ENCODE results near the gene TBL1X. TPM values are rescaled to one million over a fixed set of nuclear protein-coding genes. Genes with fewer than 3 reads are reported as not detected.
"Not testable (repeated sequence)": the region's sequence is repeated elsewhere in the genome, so short reads cannot be mapped to it uniquely, and the experiment has no call there.

The TBL1X gene
- polyA plus RNA-seq, 1 donor (not counting 4 experiments of a cell fraction or from before 2014, with no cell fraction given): 2.2 TPM

- H3K36me3 ChIP-seq (ENCODE audit: control insufficient read depth in 2 of 2, extremely low read depth in 1 of 2, insufficient read depth in 2 of 2, low read length in 2 of 2): no peaks in the 10 kb centered on the region
- no peak overlapping the region for H2AFZ ChIP-seq (ENCODE audit: control insufficient read depth, low read length)
- dilution Hi-C loops (cut with MboI; ENCODE audit: extremely low pct_ligation_motif_present, low sequenced_read_pairs): no loop called here
- peaks cover 4% of the 10 kb centered on the region for H3K4me1 ChIP-seq (ENCODE audit: control insufficient read depth, extremely low read depth, insufficient read depth, low read length)
- no peaks in the 10 kb centered on the region for H3K27me3 ChIP-seq (ENCODE audit: control insufficient read depth, extremely low read depth, insufficient read depth, low read length)
- H3K9me1 ChIP-seq (ENCODE audit: control insufficient read depth, extremely low read depth, insufficient read depth, low read length): no peaks in the 10 kb centered on the region
- H3K27ac ChIP-seq (ENCODE audit: control insufficient read depth, insufficient read depth, low read length): no peak overlapping the region
- no peak overlapping the region for H3K4me2 ChIP-seq (ENCODE audit: control insufficient read depth, extremely low read depth, insufficient read depth, low read depth, low read length)
- FAIRE-seq (no peak), DNase-seq (ENCODE audit: low read depth, low spot score) (no peak)
- H3K79me2 ChIP-seq (ENCODE audit: control insufficient read depth, insufficient read depth, low read length): no peaks in the 10 kb centered on the region
- no peaks in the 10 kb centered on the region for H4K20me1 ChIP-seq (ENCODE audit: control insufficient read depth, extremely low read depth, insufficient read depth, low read length)
- H3K4me3 ChIP-seq (ENCODE audit: control insufficient read depth in 2 of 3, extremely low read depth in 1 of 3, insufficient read depth in 2 of 3, low read depth in 1 of 3, low read length in 3 of 3): no peak overlapping the region
- no peak for TF ChIP-seq EZH2 (IDR thresholded peaks at IDR 0.05; ENCODE audit: low read length)
- no peak for TF ChIP-seq CTCF (optimal IDR thresholded peaks at IDR 0.05 in 1 of 3, IDR thresholded peaks at IDR 0.05 in 1 of 3, conservative IDR thresholded peaks at IDR 0.05 in 1 of 3; ENCODE audit: extremely low read depth in 1 of 3, insufficient read depth in 2 of 3, low read length in 3 of 3)
- no peak overlapping the region for H3K9ac ChIP-seq (ENCODE audit: control insufficient read depth, extremely low read depth, insufficient read depth, low read length)
- no peaks in the 10 kb centered on the region for H3K9me3 ChIP-seq (ENCODE audit: control insufficient read depth, low read depth, low read length)
Observed at GRCh38 chrX:9767375-9767774, 302.5 kb downstream of the TBL1X start.

GRCh38 chrX:9768321-9768839, 303.5 kb downstream of the TBL1X start:
- H3K27ac ChIP-seq (ENCODE audit: control insufficient read depth, insufficient read depth, low read length); FAIRE-seq; H3K4me3 ChIP-seq (ENCODE audit: control insufficient read depth in 2 of 3, extremely low read depth in 1 of 3, insufficient read depth in 2 of 3, low read depth in 1 of 3, low read length in 3 of 3); H2AFZ ChIP-seq (ENCODE audit: control insufficient read depth, low read length); H3K4me2 ChIP-seq (ENCODE audit: control insufficient read depth, extremely low read depth, insufficient read depth, low read depth, low read length); H3K4me1 ChIP-seq (ENCODE audit: control insufficient read depth, extremely low read depth, insufficient read depth, low read length); H4K20me1 ChIP-seq (ENCODE audit: control insufficient read depth, extremely low read depth, insufficient read depth, low read length); H3K79me2 ChIP-seq (ENCODE audit: control insufficient read depth, insufficient read depth, low read length); H3K9me3 ChIP-seq (ENCODE audit: control insufficient read depth, low read depth, low read length); H3K9me1 ChIP-seq (ENCODE audit: control insufficient read depth, extremely low read depth, insufficient read depth, low read length); H3K27me3 ChIP-seq (ENCODE audit: control insufficient read depth, extremely low read depth, insufficient read depth, low read length); dilution Hi-C loops (cut with MboI; ENCODE audit: extremely low pct_ligation_motif_present, low sequenced_read_pairs); H3K9ac ChIP-seq (ENCODE audit: control insufficient read depth, extremely low read depth, insufficient read depth, low read length); DNase-seq (ENCODE audit: low read depth, low spot score); H3K36me3 ChIP-seq (ENCODE audit: control insufficient read depth in 2 of 2, extremely low read depth in 1 of 2, insufficient read depth in 2 of 2, low read length in 2 of 2): not testable (repeated sequence)

GRCh38 chrX:9770319-9770718, 305.5 kb downstream of the TBL1X start:
- Histone ChIP-seq H3K27ac (ENCODE audit: control insufficient read depth, insufficient read depth, low read length) (no peak overlapping the region), H3K27me3 (ENCODE audit: control insufficient read depth, extremely low read depth, insufficient read depth, low read length) (no peaks in the 10 kb centered on the region), H3K4me3 (ENCODE audit: control insufficient read depth in 2 of 3, extremely low read depth in 1 of 3, insufficient read depth in 2 of 3, low read depth in 1 of 3, low read length in 3 of 3) (no peak overlapping the region), H3K9me1 (ENCODE audit: control insufficient read depth, extremely low read depth, insufficient read depth, low read length) (no peaks in the 10 kb centered on the region), H3K79me2 (ENCODE audit: control insufficient read depth, insufficient read depth, low read length) (no peaks in the 10 kb centered on the region), H3K4me1 (ENCODE audit: control insufficient read depth, extremely low read depth, insufficient read depth, low read length) (peaks cover 4% of the 10 kb centered on the region), H3K9ac (ENCODE audit: control insufficient read depth, extremely low read depth, insufficient read depth, low read length) (no peak overlapping the region), H3K36me3 (ENCODE audit: control insufficient read depth in 2 of 2, extremely low read depth in 1 of 2, insufficient read depth in 2 of 2, low read length in 2 of 2) (no peaks in the 10 kb centered on the region), H4K20me1 (ENCODE audit: control insufficient read depth, extremely low read depth, insufficient read depth, low read length) (no peaks in the 10 kb centered on the region), H3K4me2 (ENCODE audit: control insufficient read depth, extremely low read depth, insufficient read depth, low read depth, low read length) (no peak overlapping the region), H2AFZ (ENCODE audit: control insufficient read depth, low read length) (peak overlapping the region; percentile 70), H3K9me3 (ENCODE audit: control insufficient read depth, low read depth, low read length) (no peaks in the 10 kb centered on the region)
- dilution Hi-C loops (cut with MboI; ENCODE audit: extremely low pct_ligation_motif_present, low sequenced_read_pairs): no loop called here
- DNase-seq (ENCODE audit: low read depth, low spot score) (no peak), FAIRE-seq (no peak)
- TF ChIP-seq EZH2 (IDR thresholded peaks at IDR 0.05; ENCODE audit: low read length): no peak
- TF ChIP-seq CTCF (optimal IDR thresholded peaks at IDR 0.05 in 1 of 3, IDR thresholded peaks at IDR 0.05 in 1 of 3, conservative IDR thresholded peaks at IDR 0.05 in 1 of 3; ENCODE audit: extremely low read depth in 1 of 3, insufficient read depth in 2 of 3, low read length in 3 of 3): no peak

All from keratinocyte (primary cell).